H1 (cell line): ENCODE data around the gene OGT. TPM values are rescaled to one million over a fixed set of nuclear protein-coding genes. Genes with fewer than 3 reads are reported as not detected.

ENCODE experiments used
- MAFK ChIP-seq: IDR thresholded peaks from 2 replicates; pipeline ENCODE4 v1.6.1; 2012; ENCODE audit warnings: low read depth, mild to moderate bottlenecking, improper control_type of control experiment, low read length
- POU5F1 ChIP-seq: IDR thresholded peaks from 2 replicates; pipeline ENCODE4 v1.6.1; 2011; ENCODE audit warnings: low read depth, mild to moderate bottlenecking, low read length, moderate library complexity
- ZNF274 ChIP-seq: IDR thresholded peaks from 2 replicates; pipeline ENCODE4 v1.7.0; 2012; ENCODE audit warnings: low read length, borderline replicate concordance; ENCODE audit errors: extremely low read depth
- polyA plus RNA-seq, 7 experiments: library from polyadenylated mRNA; depleted of rRNA in 3 of 7; stranded (reverse) in 5 of 7; unstranded in 2 of 7; fragments of >200 nt in 5 of 7; fragments of 200-250 nt in 2 of 7; gene quantifications; 1 replicate in 5 of 7; 2 replicates in 1 of 7; 4 replicates in 1 of 7; pipeline versions ENCODE4 v1.2.1 to v1.2.3, GENCODE V29; 2011 to 2013; ENCODE audit warnings: missing spikeins in 2 of 7, mixed read lengths in 2 of 7
- total RNA-seq: library from RNA; stranded (reverse); fragmentation: NEBNext Ultra II Directional; extraction: Animal tissue kit (Norgen Biotek cat#: 25700); gene quantifications from 2 replicates; pipeline ENCODE4 v1.2.1, GENCODE V29; 2021

OGT gene
- total and polyA plus RNA-seq, 2 of the 8 experiments (the other 6 are each of a cell fraction or from before 2014, with no cell fraction given): 130 to 169 TPM

GRCh38 chrX:71549986-71550385 is 17.1 kb downstream of the OGT start (continued):
- TF ChIP-seq MAFK (no peak), POU5F1 (no peak), ZNF274 (no peak)
